Effector memory CD4-positive, alpha-beta T cell (primary cell): ENCODE results near the gene CD200R1L.

Source experiments
- DNase-seq, 3 donors: peaks; one replicate each; pipeline ENCODE4 v3.0.0-alpha.2; 2020
- H3K27ac ChIP-seq: 2 replicates; pipeline ENCODE4 v1.7.0; 2013; ENCODE audit warnings: mild to moderate bottlenecking, low read length, moderate library complexity; ENCODE audit not compliant: insufficient read depth, poor library complexity, severe bottlenecking
- H3K27me3 ChIP-seq: replicated peaks from 2 replicates; pipeline ENCODE4 v1.7.0; 2013; ENCODE audit warnings: mild to moderate bottlenecking, low read length; ENCODE audit not compliant: insufficient read depth, control insufficient read depth, poor library complexity, severe bottlenecking
- H3K36me3 ChIP-seq: 2 replicates; pipeline ENCODE4 v1.7.0; 2013; ENCODE audit warnings: mild to moderate bottlenecking, low read length, moderate library complexity; ENCODE audit not compliant: control insufficient read depth, insufficient read depth
- H3K4me1 ChIP-seq: 2 replicates; pipeline ENCODE4 v1.7.0; 2013; ENCODE audit warnings: low read length, mild to moderate bottlenecking; ENCODE audit not compliant: control insufficient read depth, insufficient read depth, poor library complexity, severe bottlenecking
- H3K4me3 ChIP-seq: 2 replicates; pipeline ENCODE4 v1.7.0; 2013; ENCODE audit warnings: low read length, low read depth, mild to moderate bottlenecking; ENCODE audit not compliant: insufficient read depth, poor library complexity, severe bottlenecking
- H3K9me3 ChIP-seq: 2 replicates; pipeline ENCODE4 v1.7.0; 2013; ENCODE audit warnings: mild to moderate bottlenecking, low read length, moderate library complexity; ENCODE audit not compliant: control insufficient read depth
- total RNA-seq, 3 donors: gene quantifications; one replicate each; lab custom pipeline; 2026; lab: John Stamatoyannopoulos, UW

The CD200R1L gene
- 0 to 0.09 (median 0) reads per million in 3 donors for total RNA-seq

GRCh38 chr3:112846764-112847163 lies at the start of gene CD200R1L:
Gene CD200R1L (minus strand): TSS chr3:112846864. CDS start chr3:112829367, 17,497 bp downstream.
- peaks cover 3% of the 10 kb centered on the region for H3K9me3 ChIP-seq
- H3K27me3 ChIP-seq, result no peaks in the 10 kb centered on the region
- no peaks in the 10 kb centered on the region for H3K36me3 ChIP-seq
- no peak within 1 kb of the TSS for H3K27ac ChIP-seq
- no peak for DNase-seq
- H3K4me3 ChIP-seq, result no peak within 1 kb of the TSS
- H3K4me1 ChIP-seq, result peaks cover 13% of the 10 kb centered on the region

GRCh38 chr3:112894258-112894657 lies 47.6 kb upstream of the CD200R1L start:
- Histone ChIP-seq H3K27ac (no peak overlapping the region), H3K36me3 (no peaks in the 10 kb centered on the region), H3K27me3 (no peaks in the 10 kb centered on the region), H3K9me3 (no peaks in the 10 kb centered on the region), H3K4me3 (no peak overlapping the region), H3K4me1 (no peaks in the 10 kb centered on the region)
- no peak for DNase-seq

GRCh38 chr3:112889357-112889756 lies 42.7 kb upstream of the CD200R1L start:
- Histone ChIP-seq H3K4me3 (no peak overlapping the region), H3K27ac (no peak overlapping the region), H3K9me3 (no peaks in the 10 kb centered on the region), H3K36me3 (no peaks in the 10 kb centered on the region), H3K4me1 (no peaks in the 10 kb centered on the region), H3K27me3 (no peaks in the 10 kb centered on the region)
- no peak for DNase-seq

- DNase-seq, result no peak
- Histone ChIP-seq H3K4me1 (no peaks in the 10 kb centered on the region), H3K4me3 (no peak overlapping the region), H3K9me3 (no peaks in the 10 kb centered on the region), H3K27ac (no peak overlapping the region), H3K27me3 (no peaks in the 10 kb centered on the region), H3K36me3 (no peaks in the 10 kb centered on the region)
These were observed 41.9 kb upstream of the CD200R1L start for GRCh38 chr3:112888381-112889085.

GRCh38 chr3:112884678-112885290 lies 38.1 kb upstream of the CD200R1L start:
- DNase-seq, result no peak
- Histone ChIP-seq H3K9me3 (no peaks in the 10 kb centered on the region), H3K36me3 (no peaks in the 10 kb centered on the region), H3K4me1 (no peaks in the 10 kb centered on the region), H3K4me3 (no peak overlapping the region), H3K27me3 (no peaks in the 10 kb centered on the region), H3K27ac (no peak overlapping the region)

- no peak for DNase-seq
- Histone ChIP-seq H3K27me3 (no peaks in the 10 kb centered on the region), H3K36me3 (no peaks in the 10 kb centered on the region), H3K4me1 (no peaks in the 10 kb centered on the region), H3K27ac (no peak overlapping the region), H3K9me3 (no peaks in the 10 kb centered on the region), H3K4me3 (no peak overlapping the region)
These were observed 35.2 kb upstream of the CD200R1L start for GRCh38 chr3:112881891-112882290.

GRCh38 chr3:112875561-112875960 lies 28.9 kb upstream of the CD200R1L start:
- no peaks in the 10 kb centered on the region for H3K4me1 ChIP-seq
- no peak overlapping the region for H3K4me3 ChIP-seq
- no peaks in the 10 kb centered on the region for H3K36me3 ChIP-seq
- no peak for DNase-seq
- H3K27me3 ChIP-seq, result no peaks in the 10 kb centered on the region
- H3K9me3 ChIP-seq, result no peaks in the 10 kb centered on the region
- no peak overlapping the region for H3K27ac ChIP-seq

- H3K4me3 ChIP-seq, result no peak overlapping the region
- no peaks in the 10 kb centered on the region for H3K36me3 ChIP-seq
- H3K4me1 ChIP-seq, result no peaks in the 10 kb centered on the region
- H3K27ac ChIP-seq, result no peak overlapping the region
- DNase-seq, result no peak
- H3K27me3 ChIP-seq, result no peaks in the 10 kb centered on the region
- H3K9me3 ChIP-seq, result no peaks in the 10 kb centered on the region
These were observed 28.1 kb upstream of the CD200R1L start for GRCh38 chr3:112874725-112875124.

GRCh38 chr3:112873632-112874031 lies 27.0 kb upstream of the CD200R1L start:
- Histone ChIP-seq H3K27me3 (no peaks in the 10 kb centered on the region), H3K27ac (no peak overlapping the region), H3K4me3 (no peak overlapping the region), H3K36me3 (no peaks in the 10 kb centered on the region), H3K9me3 (no peaks in the 10 kb centered on the region), H3K4me1 (no peaks in the 10 kb centered on the region)
- DNase-seq, result no peak

- no peak for DNase-seq
- Histone ChIP-seq H3K4me1 (no peaks in the 10 kb centered on the region), H3K27me3 (no peaks in the 10 kb centered on the region), H3K27ac (no peak overlapping the region), H3K36me3 (no peaks in the 10 kb centered on the region), H3K4me3 (no peak overlapping the region), H3K9me3 (no peaks in the 10 kb centered on the region)
These were observed 25.1 kb upstream of the CD200R1L start for GRCh38 chr3:112871735-112872134.
